Right lobe of liver (tissue), 4 donors: ENCODE measurements around the gene DUSP14.

Experiments used
- POLR2A ChIP-seq: fragments of 450-650 bp; IDR thresholded peaks from one replicate; pipeline ENCODE4 v1.6.1; 2017; ENCODE audit warnings: antibody characterized with exemption, mild to moderate bottlenecking
- TF ChIP-seq, protein P1 (sequence below), 4 donors: fragments of 200-600 bp in 3 of 4; fragments of 450-650 bp in 1 of 4; IDR thresholded peaks; one replicate each; pipeline versions ENCODE4 v1.5.1 to v1.8.0; 2016 to 2022; ENCODE audit warnings: antibody characterized with exemption in 4 of 4, mild to moderate bottlenecking in 2 of 4
- donor health status: DM: no; HTN: no; CAD: no.
- donor health status: DM: no; HTN: no; CAD: no.
- donor health status: DM: no; HTN: yes; CAD: no.

DNA sequence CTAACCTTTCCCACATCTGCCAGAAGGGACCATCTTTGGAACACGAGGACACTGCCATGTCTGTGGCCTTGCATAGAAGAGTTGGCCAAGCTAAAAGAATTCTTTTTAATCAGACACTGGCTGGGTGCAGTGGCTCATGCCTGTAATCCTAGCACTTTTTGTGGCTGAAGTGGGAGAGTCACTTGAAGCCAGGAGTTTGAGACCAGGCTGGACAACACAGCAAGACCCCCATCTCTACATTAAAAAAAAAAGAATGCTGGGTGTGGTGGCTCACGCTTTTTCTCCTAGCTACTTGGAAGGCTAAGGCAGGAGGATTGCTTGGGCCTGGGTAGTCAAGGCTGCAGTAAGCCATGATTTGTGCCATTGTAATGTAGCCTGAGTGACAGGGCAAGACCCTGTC, 9.3 kb upstream of the DUSP14 start:
- TF ChIP-seq, protein P1, sequence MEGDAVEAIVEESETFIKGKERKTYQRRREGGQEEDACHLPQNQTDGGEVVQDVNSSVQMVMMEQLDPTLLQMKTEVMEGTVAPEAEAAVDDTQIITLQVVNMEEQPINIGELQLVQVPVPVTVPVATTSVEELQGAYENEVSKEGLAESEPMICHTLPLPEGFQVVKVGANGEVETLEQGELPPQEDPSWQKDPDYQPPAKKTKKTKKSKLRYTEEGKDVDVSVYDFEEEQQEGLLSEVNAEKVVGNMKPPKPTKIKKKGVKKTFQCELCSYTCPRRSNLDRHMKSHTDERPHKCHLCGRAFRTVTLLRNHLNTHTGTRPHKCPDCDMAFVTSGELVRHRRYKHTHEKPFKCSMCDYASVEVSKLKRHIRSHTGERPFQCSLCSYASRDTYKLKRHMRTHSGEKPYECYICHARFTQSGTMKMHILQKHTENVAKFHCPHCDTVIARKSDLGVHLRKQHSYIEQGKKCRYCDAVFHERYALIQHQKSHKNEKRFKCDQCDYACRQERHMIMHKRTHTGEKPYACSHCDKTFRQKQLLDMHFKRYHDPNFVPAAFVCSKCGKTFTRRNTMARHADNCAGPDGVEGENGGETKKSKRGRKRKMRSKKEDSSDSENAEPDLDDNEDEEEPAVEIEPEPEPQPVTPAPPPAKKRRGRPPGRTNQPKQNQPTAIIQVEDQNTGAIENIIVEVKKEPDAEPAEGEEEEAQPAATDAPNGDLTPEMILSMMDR (IDR thresholded peaks at IDR 0.05): no peak
- no peak for TF ChIP-seq POLR2A
